Measurements from ENCODE around the gene OR4C13.
A peak's percentile ranks its signal among the peaks of the same experiment; 100 is the strongest.
"Not testable (repeated sequence)": the region's sequence is repeated elsewhere in the genome, so short reads cannot be mapped to it uniquely, and the experiment has no call there.

Gene OR4C13

GRCh38 chr11:49952091-49952490 is at the start of gene OR4C13:
Gene OR4C13, plus strand, starts transcription at chr11:49952391. Its CDS starts 32 bp downstream, at chr11:49952423.
- no peak for DNase-seq (ENCODE audit: low spot score)

GRCh38 chr11:49911516-49911915 is 40.7 kb upstream of the OR4C13 start:
- DNase-seq (ENCODE audit: low spot score): not testable (repeated sequence)

- not testable (repeated sequence) for DNase-seq (ENCODE audit: low spot score)
Measured at GRCh38 chr11:49948701-49949100, 3.5 kb upstream of the OR4C13 start.

GRCh38 chr11:49973439-49973838 is 21.2 kb downstream of the OR4C13 start:
- DNase-seq (ENCODE audit: low spot score): not testable (repeated sequence)

GRCh38 chr11:49982435-49982834 is 30.2 kb downstream of the OR4C13 start, which contains the start of gene OR4C12:
Gene OR4C12, minus strand, starts transcription at chr11:49982535. Its CDS starts 34 bp downstream, at chr11:49982501.
- not testable (repeated sequence) for DNase-seq (ENCODE audit: low spot score)

GRCh38 chr11:49995565-49995964 is 43.4 kb downstream of the OR4C13 start:
- DNase-seq (ENCODE audit: low spot score): peak; percentile 63
